Measurements from ENCODE around the gene CDCA5. TPM values are rescaled to one million over a fixed set of nuclear protein-coding genes. Genes with fewer than 3 reads are reported as not detected.

The CDCA5 gene
- total and polyA plus RNA-seq, 2 experiments from 2014 or later: 6.4 to 7.9 TPM

GRCh38 chr11:65089621-65090020 is 5.8 kb upstream of the CDCA5 start:
- Histone ChIP-seq H3K9me3 (ENCODE audit: low read depth) (no peaks in the 10 kb centered on the region), H3K27me3 (no peaks in the 10 kb centered on the region), H3K9me2 (replicated peaks; ENCODE audit: insufficient read depth) (no peaks in the 10 kb centered on the region), H3K36me3 (replicated peaks; ENCODE audit: insufficient read depth, low read depth) (no peaks in the 10 kb centered on the region), H3K4me1 (ENCODE audit: insufficient read depth) (peaks cover 9% of the 10 kb centered on the region), H2AFZ (no peak overlapping the region), H4K20me1 (ENCODE audit: insufficient read depth, poor library complexity, severe bottlenecking) (no peaks in the 10 kb centered on the region), H3K4me2 (no peak overlapping the region), H3K79me2 (peaks cover 14% of the 10 kb centered on the region), H3K27ac (no peak overlapping the region), H3K4me3 (no peak overlapping the region)
- TF ChIP-seq EZH2phosphoT487 (IDR thresholded peaks at IDR 0.05; ENCODE audit: low read depth, severe bottlenecking, unreplicated experiment): no peak
- TF ChIP-seq EZH2 (IDR thresholded peaks at IDR 0.05; ENCODE audit: borderline replicate concordance): no peak
- no peak for TF ChIP-seq CTCF (IDR thresholded peaks at IDR 0.05; ENCODE audit: poor library complexity)
- DNase-seq (ENCODE audit: low spot score): no peak
- WGBS (ENCODE audit: low lambda C conversion rate, missing lambda C conversion rate): 93% methylated on average over 4 of the region's 4 CpGs

DNA sequence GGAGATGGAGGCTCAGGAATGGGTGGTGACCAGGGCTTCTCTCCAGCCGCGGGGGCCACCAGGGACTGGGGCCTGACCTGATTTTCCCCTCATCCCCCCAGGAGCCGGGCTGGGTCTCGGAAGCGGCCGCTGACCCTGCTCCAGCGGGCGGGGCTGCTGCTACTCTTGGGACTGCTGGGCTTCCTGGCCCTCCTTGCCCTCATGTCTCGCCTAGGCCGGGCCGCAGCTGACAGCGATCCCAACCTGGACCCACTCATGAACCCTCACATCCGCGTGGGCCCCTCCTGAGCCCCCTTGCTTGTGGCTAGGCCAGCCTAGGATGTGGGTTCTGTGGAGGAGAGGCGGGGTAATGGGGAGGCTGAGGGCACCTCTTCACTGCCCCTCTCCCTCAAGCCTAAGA is 4.0 kb upstream of the CDCA5 start:
- no peaks in the 10 kb centered on the region for H3K27me3 ChIP-seq
- no peaks in the 10 kb centered on the region for H3K36me3 ChIP-seq (replicated peaks; ENCODE audit: insufficient read depth, low read depth)

DNA sequence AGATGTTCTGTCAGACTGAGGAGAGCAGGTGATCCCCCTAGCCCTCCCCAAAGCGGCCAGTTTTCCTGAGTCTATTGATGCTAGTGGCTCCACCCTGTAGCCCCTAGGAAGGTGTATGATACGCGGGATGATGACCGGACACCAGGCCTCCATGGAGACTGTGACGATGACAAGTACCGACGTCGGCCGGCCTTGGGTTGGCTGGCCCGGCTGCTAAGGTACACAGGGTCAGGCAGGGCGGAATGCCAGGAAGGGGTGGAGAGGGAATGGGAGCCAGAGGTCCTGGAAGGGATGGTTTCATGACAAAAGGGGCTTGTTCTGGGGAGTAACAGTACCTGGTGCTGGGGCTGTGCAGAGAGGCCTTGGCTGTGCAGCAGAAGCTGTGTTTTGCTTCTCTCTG is 3.4 kb upstream of the CDCA5 start:
- no peak overlapping the region for H2AFZ ChIP-seq
- H3K4me3 ChIP-seq: no peak overlapping the region
- no peak overlapping the region for H3K4me2 ChIP-seq
- no peak for DNase-seq (ENCODE audit: low spot score)
- TF ChIP-seq EZH2phosphoT487 (IDR thresholded peaks at IDR 0.05; ENCODE audit: low read depth, severe bottlenecking, unreplicated experiment) (no peak), EZH2 (IDR thresholded peaks at IDR 0.05; ENCODE audit: borderline replicate concordance) (no peak), CTCF (IDR thresholded peaks at IDR 0.05; ENCODE audit: poor library complexity) (no peak)
- WGBS (ENCODE audit: low lambda C conversion rate, missing lambda C conversion rate): 96% methylated on average over 11 of the region's 11 CpGs
- no peaks in the 10 kb centered on the region for H3K9me2 ChIP-seq (replicated peaks; ENCODE audit: insufficient read depth)
- H3K79me2 ChIP-seq: peaks cover 27% of the 10 kb centered on the region
- no peaks in the 10 kb centered on the region for H4K20me1 ChIP-seq (ENCODE audit: insufficient read depth, poor library complexity, severe bottlenecking)
- no peak overlapping the region for H3K27ac ChIP-seq
- no peaks in the 10 kb centered on the region for H3K9me3 ChIP-seq (ENCODE audit: low read depth)
- peaks cover 9% of the 10 kb centered on the region for H3K4me1 ChIP-seq (ENCODE audit: insufficient read depth)
- no peaks in the 10 kb centered on the region for H3K36me3 ChIP-seq (replicated peaks; ENCODE audit: insufficient read depth, low read depth)
- H3K27me3 ChIP-seq: no peaks in the 10 kb centered on the region

More for the DNA sequence above, 4.0 kb upstream of the CDCA5 start:
- Histone ChIP-seq H3K4me3 (no peak overlapping the region), H2AFZ (no peak overlapping the region), H3K27ac (no peak overlapping the region), H3K9me3 (ENCODE audit: low read depth) (no peaks in the 10 kb centered on the region), H3K4me2 (no peak overlapping the region), H3K9me2 (replicated peaks; ENCODE audit: insufficient read depth) (no peaks in the 10 kb centered on the region), H4K20me1 (ENCODE audit: insufficient read depth, poor library complexity, severe bottlenecking) (no peaks in the 10 kb centered on the region), H3K79me2 (peaks cover 23% of the 10 kb centered on the region), H3K4me1 (ENCODE audit: insufficient read depth) (peaks cover 9% of the 10 kb centered on the region)
- no peak for TF ChIP-seq CTCF (IDR thresholded peaks at IDR 0.05; ENCODE audit: poor library complexity)
- TF ChIP-seq EZH2 (IDR thresholded peaks at IDR 0.05; ENCODE audit: borderline replicate concordance): no peak
- no peak for TF ChIP-seq EZH2phosphoT487 (IDR thresholded peaks at IDR 0.05; ENCODE audit: low read depth, severe bottlenecking, unreplicated experiment)
- DNase-seq (ENCODE audit: low spot score): no peak
- 97% methylated on average over 13 of the region's 15 CpGs for WGBS (ENCODE audit: low lambda C conversion rate, missing lambda C conversion rate)

GRCh38 chr11:65086809-65087208 is 3.0 kb upstream of the CDCA5 start:
- H3K36me3 ChIP-seq (replicated peaks; ENCODE audit: insufficient read depth, low read depth): no peaks in the 10 kb centered on the region
- H2AFZ ChIP-seq: no peak overlapping the region
- no peaks in the 10 kb centered on the region for H3K27me3 ChIP-seq
- H3K9me2 ChIP-seq (replicated peaks; ENCODE audit: insufficient read depth): no peaks in the 10 kb centered on the region
- H3K4me1 ChIP-seq (ENCODE audit: insufficient read depth): peaks cover 9% of the 10 kb centered on the region
- no peaks in the 10 kb centered on the region for H4K20me1 ChIP-seq (ENCODE audit: insufficient read depth, poor library complexity, severe bottlenecking)
- no peak overlapping the region for H3K27ac ChIP-seq
- peaks cover 31% of the 10 kb centered on the region for H3K79me2 ChIP-seq
- WGBS (ENCODE audit: low lambda C conversion rate, missing lambda C conversion rate): 100% methylated on average over 7 of the region's 9 CpGs
- no peak for DNase-seq (ENCODE audit: low spot score)
- H3K4me2 ChIP-seq: no peak overlapping the region
- TF ChIP-seq EZH2 (IDR thresholded peaks at IDR 0.05; ENCODE audit: borderline replicate concordance) (no peak), EZH2phosphoT487 (IDR thresholded peaks at IDR 0.05; ENCODE audit: low read depth, severe bottlenecking, unreplicated experiment) (no peak), CTCF (IDR thresholded peaks at IDR 0.05; ENCODE audit: poor library complexity) (no peak)
- H3K4me3 ChIP-seq: no peak overlapping the region
- H3K9me3 ChIP-seq (ENCODE audit: low read depth): no peaks in the 10 kb centered on the region
